Midbrain (tissue), 1 donor: ENCODE data around the gene PEX7.
"Not testable (repeated sequence)": the region's sequence is repeated elsewhere in the genome, so short reads cannot be mapped to it uniquely, and the experiment has no call there.

Source experiments
- DNase-seq: peaks from one replicate; lab custom pipeline; 2025; lab: John Stamatoyannopoulos, UW

The PEX7 gene

DNA sequence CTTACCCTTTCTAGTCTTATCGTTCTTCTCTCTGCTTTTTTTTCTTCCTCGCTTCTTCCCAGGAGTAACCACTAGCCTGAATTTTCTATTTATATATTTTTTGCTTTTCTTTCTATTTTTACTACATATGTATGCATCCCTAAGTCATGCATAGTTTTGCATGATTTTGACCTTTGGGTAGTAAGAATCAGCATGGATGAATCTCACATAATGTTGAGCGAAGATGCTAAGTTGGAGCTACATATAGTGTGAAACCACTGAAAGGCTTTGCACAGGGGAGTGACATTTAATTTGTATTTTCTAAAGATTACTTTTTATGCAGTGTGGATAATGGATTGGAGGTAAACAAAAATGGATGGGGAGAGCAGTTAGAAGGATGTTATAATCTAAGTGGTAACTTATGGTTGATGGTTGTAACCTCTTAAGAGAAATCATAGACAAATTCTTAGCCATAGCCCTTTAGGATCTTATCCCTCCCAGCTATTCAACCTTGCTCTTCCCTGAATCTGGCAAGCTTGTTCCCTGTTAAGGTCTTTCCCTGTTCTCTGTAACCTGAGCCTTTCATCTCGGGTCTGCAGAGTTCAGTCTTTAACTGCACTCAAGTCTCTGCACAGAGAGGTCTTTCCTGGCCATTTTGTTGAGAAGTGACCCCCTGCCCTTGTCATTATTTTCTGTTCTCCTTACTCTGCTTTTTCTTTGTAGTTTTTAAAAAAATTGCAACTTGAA lies 18.0 kb downstream of the PEX7 start:
- DNase-seq = no peak

DNA sequence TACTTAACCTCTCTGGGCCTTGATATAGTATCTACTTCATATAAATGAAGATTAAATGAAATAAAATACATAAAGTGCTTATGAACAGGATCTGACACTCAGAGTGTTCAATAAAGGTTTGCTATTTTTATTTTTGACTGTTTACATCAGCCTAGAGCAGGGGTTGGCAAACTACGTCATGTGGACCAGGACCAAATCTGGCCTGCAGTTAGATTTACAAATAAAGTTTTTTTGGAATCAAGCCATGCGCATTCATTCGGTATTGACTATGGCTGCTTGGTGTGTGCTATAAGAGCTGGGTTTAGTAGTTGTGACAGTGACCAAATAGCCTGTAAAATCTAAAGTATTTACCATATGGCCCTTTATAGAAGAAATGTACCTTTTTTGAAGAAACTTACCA lies 20.8 kb downstream of the PEX7 start:
- no peak for DNase-seq

- peak; percentile 18 for DNase-seq
Measured at GRCh38 chr6:136846046-136846445, 23.7 kb downstream of the PEX7 start.

DNA sequence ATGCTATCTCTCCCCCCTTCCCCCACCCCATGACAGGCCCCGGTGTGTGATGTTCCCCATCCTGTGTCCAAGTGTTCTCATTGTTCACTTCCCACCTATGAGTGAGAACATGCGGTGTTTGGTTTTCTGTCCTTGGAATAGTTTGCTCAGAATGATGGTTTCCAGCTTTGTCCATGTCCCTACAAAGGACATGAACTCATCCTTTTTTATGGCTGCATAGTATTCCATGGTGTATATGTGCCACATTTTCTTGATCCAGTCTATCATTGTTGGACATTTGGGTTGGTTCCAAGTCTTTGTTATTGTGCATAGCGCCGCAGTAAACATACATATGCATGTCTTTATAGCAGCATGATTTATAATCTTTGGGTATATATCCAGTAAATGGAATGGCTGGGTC lies 24.1 kb downstream of the PEX7 start:
- DNase-seq = not testable (repeated sequence)

- not testable (repeated sequence) for DNase-seq
Measured at GRCh38 chr6:136849979-136850563, 27.7 kb downstream of the PEX7 start.

- no peak for DNase-seq
Measured at GRCh38 chr6:136859430-136859829, 37.0 kb downstream of the PEX7 start.

DNA sequence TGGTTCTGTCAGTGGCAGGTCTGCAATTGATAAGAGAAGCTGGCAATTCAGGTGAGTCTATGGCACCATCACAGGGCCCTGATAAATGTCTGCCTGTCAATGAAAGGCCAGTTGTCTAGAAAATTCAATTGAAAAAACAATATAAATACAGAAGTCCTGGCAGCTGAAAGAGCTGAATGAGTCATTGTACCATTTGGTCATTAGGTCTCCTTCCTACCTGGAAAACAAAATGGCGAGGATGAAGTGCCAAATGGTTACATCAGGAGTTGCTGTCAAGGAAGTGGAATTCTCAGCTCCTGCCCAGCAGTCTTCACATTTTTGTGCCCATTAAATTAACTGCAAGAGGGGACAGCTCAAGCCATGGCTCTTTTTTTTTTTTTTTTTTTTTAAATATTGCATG lies 37.7 kb downstream of the PEX7 start:
- DNase-seq = no peak

DNA sequence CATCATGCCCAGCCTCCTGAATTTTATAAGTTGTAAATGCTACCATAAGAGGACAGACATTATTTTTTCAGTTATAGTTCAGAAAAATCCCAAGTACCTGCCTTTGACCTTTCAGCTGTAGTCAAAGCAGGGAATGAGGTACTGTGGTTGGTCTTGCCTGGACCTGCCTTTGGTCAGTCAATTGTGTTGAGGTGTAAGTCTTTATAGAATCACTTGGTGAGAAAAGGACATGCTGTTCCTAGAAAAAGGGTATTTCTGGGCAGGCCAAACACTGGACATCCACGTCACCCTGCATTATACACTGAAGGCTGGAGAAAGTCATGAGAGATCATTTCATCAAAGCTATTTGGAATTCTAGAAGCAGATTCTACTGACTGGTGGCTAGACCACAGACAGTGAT lies 40.3 kb downstream of the PEX7 start:
- no peak for DNase-seq

- no peak for DNase-seq
Measured at GRCh38 chr6:136863752-136864151, 41.4 kb downstream of the PEX7 start.

GRCh38 chr6:136864676-136865075 lies 42.3 kb downstream of the PEX7 start:
- DNase-seq = no peak

DNA sequence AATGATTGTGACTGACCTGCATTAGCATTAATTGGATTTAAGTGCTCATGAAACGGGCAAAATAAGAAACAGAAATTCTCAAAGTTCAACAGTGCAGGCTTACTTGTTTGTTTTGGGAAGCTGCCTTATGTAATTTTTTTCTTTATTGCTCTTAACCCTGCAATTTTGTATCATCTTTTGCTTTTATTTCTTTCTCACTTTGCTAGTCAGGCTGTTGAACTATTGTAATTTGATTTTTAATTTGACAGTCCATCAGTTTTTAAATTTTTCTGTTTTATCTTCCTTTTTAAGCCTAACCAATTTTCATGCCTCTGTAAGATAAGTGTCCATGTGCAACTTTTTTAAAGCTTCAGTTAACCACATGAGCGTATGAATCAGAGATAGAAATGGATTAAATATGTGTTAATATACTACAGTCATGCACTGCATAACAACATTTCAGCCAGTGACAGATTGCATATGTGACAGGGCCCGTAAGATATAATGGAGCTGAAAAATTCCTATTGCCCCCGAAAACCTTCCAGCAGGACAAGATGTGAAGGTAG lies 44.6 kb downstream of the PEX7 start:
- DNase-seq = no peak

GRCh38 chr6:136869451-136869850 lies 47.1 kb downstream of the PEX7 start:
- no peak for DNase-seq

DNA sequence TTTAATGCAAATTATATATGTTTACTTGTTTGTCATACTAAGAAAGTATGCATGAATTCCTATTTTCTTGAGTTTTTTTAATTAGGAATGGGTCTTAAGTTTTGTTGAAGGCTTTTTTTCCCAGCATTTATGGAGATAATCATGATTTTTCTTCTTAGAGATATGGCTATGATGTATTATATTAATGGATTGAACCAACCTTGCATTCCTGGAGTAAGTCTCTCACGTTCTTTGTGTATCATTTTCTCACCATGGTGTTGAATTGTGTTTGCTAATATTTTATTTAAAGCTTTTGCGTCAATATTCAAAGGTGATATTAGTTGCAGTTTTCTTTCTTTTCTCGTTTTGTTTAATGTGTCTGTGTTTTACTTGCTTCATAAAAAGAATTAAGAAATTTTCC lies 51.4 kb downstream of the PEX7 start:
- no peak for DNase-seq

GRCh38 chr6:136876469-136876868 lies 54.1 kb downstream of the PEX7 start:
- not testable (repeated sequence) for DNase-seq

DNA sequence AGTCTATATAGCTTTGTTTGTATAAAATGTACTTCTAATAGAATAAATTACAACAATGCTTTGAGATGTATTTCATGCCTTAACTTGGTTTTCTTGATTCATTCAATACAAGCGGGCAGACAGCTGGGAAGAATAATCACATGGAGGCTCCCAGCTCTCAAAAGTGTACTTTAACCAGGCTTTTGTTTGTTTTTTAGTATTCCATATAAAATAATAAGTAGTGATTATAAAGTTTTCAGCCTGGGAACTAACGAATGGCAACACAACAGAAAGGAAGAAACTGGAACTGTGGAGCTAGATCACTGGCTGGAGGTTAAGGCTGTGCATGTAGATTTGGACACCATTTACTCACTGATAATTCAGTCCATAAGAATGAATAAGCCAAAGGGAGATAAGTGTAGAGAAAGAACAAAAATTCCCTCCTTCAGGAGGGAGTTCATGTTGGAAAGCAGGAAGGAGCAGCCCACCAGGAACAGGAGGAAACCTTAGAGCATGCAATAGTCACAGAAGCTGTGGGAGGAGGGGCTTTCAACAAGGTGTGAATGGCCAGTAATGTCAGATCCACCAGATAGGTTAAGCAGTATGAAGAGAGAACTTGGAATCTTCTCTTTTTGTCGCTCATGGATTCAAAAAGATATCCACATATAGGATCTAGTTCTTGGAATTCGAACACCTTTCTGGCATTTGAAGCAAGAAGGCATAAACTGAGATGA lies 58.5 kb downstream of the PEX7 start:
- no peak for DNase-seq

- no peak for DNase-seq
Measured at GRCh38 chr6:136886091-136886490, 63.7 kb downstream of the PEX7 start.

DNA sequence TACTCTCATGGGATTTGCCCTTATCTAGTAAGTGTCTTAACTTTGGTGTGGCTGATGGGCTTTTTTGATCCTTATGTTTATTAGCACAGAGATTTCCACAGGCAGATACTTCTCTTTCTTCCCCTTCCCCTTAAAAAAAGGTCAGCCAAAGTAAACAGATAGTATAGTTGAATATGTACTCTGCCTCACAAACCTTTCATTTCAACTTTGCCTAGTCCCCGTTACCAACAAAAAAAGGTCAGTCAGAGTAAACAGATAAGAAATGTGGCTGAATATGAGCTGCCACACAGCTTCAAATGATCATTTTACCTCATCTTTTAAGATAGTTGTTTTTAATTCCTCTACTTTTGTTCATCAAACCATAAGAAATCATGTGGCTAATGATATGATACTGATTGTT lies 65.6 kb downstream of the PEX7 start:
- no peak for DNase-seq

DNA sequence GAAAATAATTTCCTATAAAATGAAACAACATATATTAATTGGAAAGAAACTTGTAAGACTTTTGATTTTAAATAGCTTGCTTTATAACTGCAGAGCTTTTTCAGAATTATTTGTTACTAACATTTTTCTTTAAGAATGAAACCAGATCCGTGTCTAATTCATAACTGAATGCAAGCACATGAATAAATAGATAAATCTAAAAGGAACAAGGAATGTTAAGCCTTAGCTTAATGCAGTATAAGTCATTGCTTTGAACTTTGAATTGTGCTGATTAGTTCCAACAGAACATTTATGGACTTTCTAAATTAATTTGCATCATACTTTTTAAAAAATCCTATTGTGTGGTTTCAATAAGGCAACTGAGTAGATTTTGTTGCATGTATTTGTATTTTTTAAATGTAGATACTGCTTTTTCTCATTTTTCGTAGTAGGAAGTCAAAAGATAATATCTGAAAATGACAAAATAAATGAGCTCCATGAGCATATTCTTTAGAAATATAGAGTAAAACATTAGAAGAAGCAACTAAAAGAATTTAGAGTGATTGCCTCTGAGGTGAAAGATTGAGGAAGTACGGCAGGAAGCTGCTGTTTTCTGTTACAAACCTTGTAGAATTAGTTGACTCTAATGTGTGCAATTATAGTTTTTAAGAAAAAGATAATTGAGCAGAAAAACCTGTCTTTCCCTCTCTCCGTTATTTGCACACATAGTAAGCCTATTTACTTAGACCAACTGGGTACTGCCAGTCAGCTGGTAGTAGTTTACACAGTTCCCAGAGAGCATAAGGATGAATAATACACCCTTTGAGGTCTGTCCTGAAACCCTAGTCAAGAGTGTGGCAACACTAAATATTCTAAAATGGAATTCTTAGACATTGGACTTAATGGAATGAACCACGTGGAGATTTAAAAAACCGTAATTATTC lies 67.1 kb downstream of the PEX7 start:
- DNase-seq = no peak

DNA sequence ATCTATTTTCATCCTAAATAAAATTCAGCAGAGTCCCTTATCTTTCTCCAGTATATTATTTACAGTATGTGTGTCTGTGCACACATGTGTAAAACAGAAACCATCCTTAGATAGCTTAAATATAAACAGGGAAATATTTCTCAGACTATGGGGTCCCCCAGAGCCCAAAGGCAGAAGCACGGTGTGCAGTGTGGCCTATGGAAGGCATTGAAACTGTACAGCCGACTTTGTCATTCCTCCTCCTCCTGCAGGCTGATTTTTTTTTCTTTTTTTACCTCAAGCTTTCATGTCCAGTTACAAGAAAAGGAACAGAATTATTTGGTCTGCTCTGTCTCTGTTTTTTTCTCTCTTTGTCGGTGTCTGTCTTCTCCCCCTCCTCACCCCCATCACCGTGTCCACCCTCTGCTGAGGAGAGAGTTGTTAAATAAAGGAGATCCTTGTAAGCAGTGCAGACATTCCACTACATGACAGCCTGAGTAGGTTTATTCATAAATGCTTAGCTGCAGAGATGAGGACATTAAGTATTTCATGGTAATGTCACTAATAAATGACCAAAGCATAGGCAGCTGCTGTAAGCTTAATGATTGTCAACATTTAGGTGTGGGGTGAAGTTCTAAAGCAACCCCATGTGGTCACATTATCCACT lies 67.9 kb downstream of the PEX7 start:
- DNase-seq = no peak

- no peak for DNase-seq
Measured at GRCh38 chr6:136890986-136891385, 68.6 kb downstream of the PEX7 start.

GRCh38 chr6:136893187-136893586 lies 70.8 kb downstream of the PEX7 start:
- DNase-seq = no peak
